ENCODE measurements around the gene SORBS1.

Gene SORBS1

GRCh38 chr10:95566136-95566535 lies 5.0 kb upstream of the SORBS1 start:
- DNase-seq (ENCODE audit: low read depth in 1 of 2, low spot score in 1 of 2): no peak

- no peak for DNase-seq (ENCODE audit: low read depth in 1 of 2, low spot score in 1 of 2)
Measured at GRCh38 chr10:95565336-95565735, 4.2 kb upstream of the SORBS1 start.

- DNase-seq (ENCODE audit: low read depth in 1 of 2, low spot score in 1 of 2): no peak
Measured at GRCh38 chr10:95564291-95564690, 3.1 kb upstream of the SORBS1 start.

GRCh38 chr10:95562341-95562965 lies 1.3 kb upstream of the SORBS1 start:
- no peak for DNase-seq (ENCODE audit: low read depth in 1 of 2, low spot score in 1 of 2)

- DNase-seq (ENCODE audit: low read depth in 1 of 2, low spot score in 1 of 2): no peak
Measured at GRCh38 chr10:95561864-95562177, 650 bp upstream of the SORBS1 start.

GRCh38 chr10:95560278-95561176 lies 644 bp downstream of the SORBS1 start:
- DNase-seq (ENCODE audit: low read depth in 1 of 2, low spot score in 1 of 2): peak; percentile 14 to 19

- DNase-seq (ENCODE audit: low read depth in 1 of 2, low spot score in 1 of 2): no peak
Measured at GRCh38 chr10:95559896-95560277, 1.3 kb downstream of the SORBS1 start.

GRCh38 chr10:95559471-95559870 lies 1.7 kb downstream of the SORBS1 start:
- no peak for DNase-seq (ENCODE audit: low read depth in 1 of 2, low spot score in 1 of 2)

GRCh38 chr10:95558593-95559320 lies 2.4 kb downstream of the SORBS1 start:
- DNase-seq (ENCODE audit: low read depth in 1 of 2, low spot score in 1 of 2): no peak

GRCh38 chr10:95556994-95557767 lies 4.0 kb downstream of the SORBS1 start:
- DNase-seq (ENCODE audit: low read depth in 1 of 2, low spot score in 1 of 2): no peak

GRCh38 chr10:95553674-95554073 lies 7.5 kb downstream of the SORBS1 start:
- no peak for DNase-seq (ENCODE audit: low read depth in 1 of 2, low spot score in 1 of 2)

GRCh38 chr10:95552679-95553342 lies 8.4 kb downstream of the SORBS1 start:
- no peak for DNase-seq (ENCODE audit: low read depth in 1 of 2, low spot score in 1 of 2)

GRCh38 chr10:95550073-95550672 lies 11.0 kb downstream of the SORBS1 start:
- no peak for DNase-seq (ENCODE audit: low read depth in 1 of 2, low spot score in 1 of 2)

GRCh38 chr10:95547791-95548435 lies 13.3 kb downstream of the SORBS1 start:
- no peak for DNase-seq (ENCODE audit: low read depth in 1 of 2, low spot score in 1 of 2)

- DNase-seq (ENCODE audit: low read depth in 1 of 2, low spot score in 1 of 2): no peak
Measured at GRCh38 chr10:95547197-95547596, 14.0 kb downstream of the SORBS1 start.

GRCh38 chr10:95545981-95546380 lies 15.2 kb downstream of the SORBS1 start:
- no peak for DNase-seq (ENCODE audit: low read depth in 1 of 2, low spot score in 1 of 2)

GRCh38 chr10:95544783-95545500 lies 16.2 kb downstream of the SORBS1 start:
- no peak for DNase-seq (ENCODE audit: low read depth in 1 of 2, low spot score in 1 of 2)

- DNase-seq (ENCODE audit: low read depth in 1 of 2, low spot score in 1 of 2): no peak
Measured at GRCh38 chr10:95543459-95543858, 17.7 kb downstream of the SORBS1 start.

GRCh38 chr10:95542761-95543160 lies 18.4 kb downstream of the SORBS1 start:
- DNase-seq (ENCODE audit: low read depth in 1 of 2, low spot score in 1 of 2): no peak

Measured in stimulated activated CD4-positive, alpha-beta T cell treated with anti-CD3 and anti-CD28 coated beads, Interleukin-15, amount 100 ng/mL, for 1 hour (primary cell).